ENCODE measurements around the gene LCN6.

LCN6 gene

GRCh38 chr9:136741883-136742571 is 6.3 kb downstream of the LCN6 start:
- DNase-seq, result no peak

GRCh38 chr9:136740971-136741882 is 7.1 kb downstream of the LCN6 start:
- no peak for DNase-seq

GRCh38 chr9:136740491-136740890 is 7.8 kb downstream of the LCN6 start:
- DNase-seq, result no peak

DNA sequence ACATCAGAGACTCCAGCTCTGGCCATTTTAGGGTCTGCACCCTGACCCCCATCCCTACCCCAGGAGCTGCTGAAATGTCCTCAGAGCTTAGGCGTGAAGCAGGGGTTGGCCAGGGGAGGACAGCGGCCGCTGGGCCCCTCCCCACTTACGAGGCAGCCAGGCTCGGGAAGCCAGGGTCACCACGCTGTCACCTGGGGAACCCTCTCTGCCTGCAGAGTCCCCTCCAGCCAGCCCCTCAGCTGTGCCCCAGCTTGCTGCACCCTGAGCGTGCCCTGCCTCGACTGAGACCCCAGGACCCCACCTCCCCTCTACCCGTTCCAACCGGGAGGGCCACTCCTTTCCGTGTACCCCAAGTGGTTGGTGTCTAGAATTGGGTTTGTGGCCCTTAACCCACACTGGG is 8.3 kb downstream of the LCN6 start:
- no peak for DNase-seq

- no peak for DNase-seq
Observed at GRCh38 chr9:136739509-136739908, 8.8 kb downstream of the LCN6 start.

GRCh38 chr9:136738960-136739359 is 9.4 kb downstream of the LCN6 start:
- DNase-seq, result no peak

DNA sequence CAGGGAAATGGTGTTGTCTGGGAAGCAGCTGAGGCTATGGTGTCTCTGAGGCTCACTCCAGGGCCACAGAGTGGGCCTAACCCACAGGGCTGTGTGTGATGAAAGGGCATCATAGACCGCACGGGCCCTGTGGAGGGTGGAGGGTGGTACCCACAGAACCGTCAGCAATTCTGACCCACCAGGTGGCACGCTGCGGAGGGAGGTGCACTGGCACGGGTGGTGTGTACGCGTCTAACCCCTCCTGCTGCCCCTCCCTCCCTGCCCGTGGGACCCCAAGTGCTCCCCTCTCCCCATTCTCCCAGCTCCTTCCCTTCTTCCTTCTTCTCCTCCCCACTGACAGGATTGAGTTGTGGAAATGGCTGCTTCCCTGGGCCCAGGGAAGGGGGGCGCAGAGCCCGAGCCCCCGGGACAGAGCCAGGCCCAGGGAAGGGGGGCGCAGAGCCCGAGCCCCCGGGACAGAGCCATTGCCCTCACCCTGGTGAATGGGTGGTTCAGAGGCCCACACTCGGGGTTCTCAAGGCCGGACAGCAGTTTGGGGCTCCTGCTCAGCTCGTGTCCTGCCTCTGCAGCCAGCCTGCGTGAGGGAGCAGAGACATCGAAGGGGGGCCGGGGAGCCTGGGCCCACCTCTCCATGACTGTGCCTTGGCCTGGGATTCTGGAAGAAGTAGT is 12.4 kb downstream of the LCN6 start:
- no peak for DNase-seq

DNA sequence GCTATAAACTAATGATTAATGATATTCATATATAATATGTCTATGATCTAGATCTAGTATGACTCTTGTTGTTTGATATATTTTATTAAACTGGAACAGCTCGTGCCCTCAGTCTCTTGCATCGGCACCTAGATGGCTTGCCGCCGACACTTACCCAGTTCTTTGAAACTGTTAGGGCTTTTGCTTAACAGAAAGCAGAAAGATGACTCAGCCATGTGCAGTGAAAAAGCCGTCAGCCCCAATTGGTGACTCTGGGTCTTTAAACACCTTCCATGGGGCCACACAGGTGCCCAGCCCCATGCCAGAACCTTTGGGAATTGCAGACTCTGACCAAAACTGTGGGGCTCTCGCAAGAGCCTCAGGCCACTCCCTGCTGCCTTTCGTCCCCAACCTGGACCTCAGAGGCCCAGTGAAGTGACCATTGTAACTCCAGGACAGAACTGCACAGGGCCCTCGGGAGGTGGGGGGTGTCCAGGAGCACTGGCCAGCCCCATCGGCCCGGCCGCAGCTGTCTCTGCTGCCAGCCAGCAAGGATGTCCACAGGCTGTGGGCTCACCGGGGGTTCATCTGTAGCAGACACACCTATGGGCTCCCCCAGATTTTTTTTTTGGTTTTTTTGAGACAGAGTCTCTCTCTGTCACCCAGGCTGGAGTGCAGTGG is 13.4 kb downstream of the LCN6 start:
- no peak for DNase-seq

DNA sequence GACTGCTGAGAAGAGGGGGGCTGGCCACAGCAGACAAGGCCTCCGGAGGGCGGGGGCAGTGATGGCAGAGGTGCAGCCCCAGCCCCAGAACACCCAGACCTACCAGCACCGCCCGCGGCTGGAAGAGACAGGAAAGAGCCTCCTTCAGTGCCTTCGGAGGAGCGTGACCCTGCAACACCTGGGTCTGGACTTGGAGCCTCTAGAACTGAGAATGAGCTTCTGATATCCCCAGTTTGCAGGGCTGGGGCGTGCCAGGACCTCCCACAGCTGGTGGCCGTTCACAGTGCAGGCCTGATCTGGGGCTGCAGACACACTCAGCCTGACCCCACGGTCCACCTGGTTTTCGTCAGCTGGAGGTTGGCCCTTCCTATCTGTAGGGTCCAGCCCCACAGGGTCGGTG is 14.7 kb downstream of the LCN6 start:
- DNase-seq, result no peak

DNA sequence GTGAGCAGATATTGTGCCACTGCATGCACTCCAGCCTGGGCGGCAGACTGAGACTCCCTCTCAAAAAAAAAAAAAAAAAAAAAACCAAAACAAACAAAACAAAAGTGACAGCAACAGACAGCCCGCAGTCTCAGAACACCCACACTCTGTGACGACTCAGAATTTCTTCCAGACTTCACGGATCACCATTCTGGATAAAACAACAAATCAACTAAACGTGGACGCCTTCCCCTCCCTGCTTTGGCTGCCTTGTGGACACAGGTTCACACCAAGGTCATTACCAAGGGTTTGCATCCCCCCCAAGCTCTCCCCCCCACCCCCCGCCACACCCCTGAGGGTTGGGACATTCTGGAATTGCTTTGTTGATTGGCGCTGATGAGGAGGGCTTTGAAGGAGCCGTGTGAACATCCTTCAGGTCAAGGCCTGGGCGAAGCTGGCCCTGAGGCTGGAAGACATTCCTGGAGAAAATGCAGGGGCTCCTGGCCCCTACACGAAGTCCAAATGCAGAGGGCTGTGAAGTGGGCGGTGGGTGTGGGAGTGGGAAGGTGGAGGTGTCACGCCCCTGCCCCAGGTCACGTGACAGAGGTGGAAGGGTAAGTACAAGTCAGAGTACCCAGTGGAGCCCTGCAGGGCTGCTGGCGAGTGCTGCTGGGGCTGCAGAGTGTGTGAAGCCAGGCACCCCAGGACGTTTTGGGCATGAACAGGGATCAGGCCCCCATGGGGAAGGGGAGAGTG is 15.7 kb downstream of the LCN6 start:
- DNase-seq, result no peak

- no peak for DNase-seq
Observed at GRCh38 chr9:136729926-136730325, 18.4 kb downstream of the LCN6 start.

- no peak for DNase-seq
Observed at GRCh38 chr9:136729144-136729543, 19.2 kb downstream of the LCN6 start.

- no peak for DNase-seq
Observed at GRCh38 chr9:136728548-136729123, 19.7 kb downstream of the LCN6 start.

- peak; percentile 84 for DNase-seq
Observed at GRCh38 chr9:136728080-136728547, 20.2 kb downstream of the LCN6 start.

- DNase-seq, result no peak
Observed at GRCh38 chr9:136726631-136727191, 21.6 kb downstream of the LCN6 start.

DNA sequence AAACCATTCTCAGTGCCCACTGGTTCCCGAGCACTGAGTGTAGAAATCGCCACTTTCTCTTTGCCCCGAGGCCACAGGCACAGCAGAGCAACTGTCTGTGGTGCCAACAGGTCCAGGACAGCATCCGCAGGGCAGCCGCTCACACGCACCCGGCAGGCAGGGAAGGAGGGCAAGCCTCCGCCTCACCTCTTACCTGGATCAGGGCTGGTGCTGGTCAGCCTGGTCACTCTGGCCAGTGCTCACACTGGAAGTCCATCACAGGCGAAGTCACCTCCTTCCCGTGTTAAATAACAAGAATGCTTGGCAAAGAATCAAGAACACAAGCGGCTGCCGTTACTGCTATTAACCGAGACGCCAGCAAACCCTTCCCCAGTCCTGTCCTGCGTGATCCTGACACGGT is 22.2 kb downstream of the LCN6 start:
- DNase-seq, result no peak

DNA sequence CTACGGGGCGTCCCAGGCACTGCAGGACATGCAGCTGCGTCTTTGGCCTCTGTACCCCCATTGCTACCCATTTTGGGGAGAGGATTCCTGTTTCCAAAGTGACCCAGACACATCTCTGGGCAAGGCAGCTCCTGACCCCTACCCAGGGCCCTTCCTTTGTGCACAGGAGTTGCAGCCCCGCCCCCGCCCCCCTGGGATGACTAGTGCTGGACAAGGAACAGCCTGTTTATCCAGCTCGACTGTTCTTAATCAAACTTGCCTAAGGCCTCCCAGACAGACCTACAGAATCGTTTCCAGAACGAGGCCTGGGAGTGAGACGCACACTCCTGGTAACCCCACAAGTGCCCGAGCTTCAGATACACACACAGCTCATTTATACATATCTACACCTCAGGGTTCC is 22.7 kb downstream of the LCN6 start:
- DNase-seq, result no peak

DNA sequence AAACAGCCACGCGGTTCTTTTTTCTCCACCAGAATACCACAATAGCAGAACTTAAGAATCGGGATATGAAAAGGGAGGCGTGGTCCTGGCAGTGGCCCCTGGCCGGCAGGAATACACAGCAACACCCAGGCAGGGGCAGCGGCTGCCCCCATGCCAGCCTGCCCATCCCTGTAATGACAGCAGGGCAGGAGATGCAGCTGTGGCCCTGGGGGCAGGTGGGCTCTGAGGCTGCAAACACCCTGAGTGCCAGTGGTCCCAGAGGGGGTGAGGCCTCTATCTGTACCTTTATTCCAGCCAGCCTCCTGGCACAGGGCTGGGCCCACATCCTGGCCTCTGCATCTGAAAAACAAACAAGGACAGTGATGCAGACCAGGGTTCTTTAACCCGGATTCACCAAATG is 23.6 kb downstream of the LCN6 start:
- no peak for DNase-seq

DNA sequence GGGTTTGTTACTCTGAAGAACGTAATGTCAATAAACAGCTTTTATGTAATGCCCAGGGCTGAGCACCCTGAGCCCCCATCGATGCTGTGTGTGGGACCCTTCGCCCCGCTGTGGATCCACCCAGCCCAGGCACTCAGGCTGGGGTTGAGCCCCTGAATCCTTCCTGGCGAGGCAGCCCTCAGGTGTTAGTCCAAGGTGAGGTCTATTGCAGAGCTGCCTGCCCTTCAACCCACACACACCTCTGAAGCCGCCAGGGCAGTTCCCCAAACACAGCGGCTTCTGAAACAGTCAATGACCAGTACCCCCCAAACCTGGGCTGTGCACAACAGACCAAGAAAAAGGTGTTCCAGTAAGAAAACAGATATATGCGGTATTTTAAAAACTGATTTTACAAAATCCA is 24.3 kb downstream of the LCN6 start:
- DNase-seq, result no peak

DNA sequence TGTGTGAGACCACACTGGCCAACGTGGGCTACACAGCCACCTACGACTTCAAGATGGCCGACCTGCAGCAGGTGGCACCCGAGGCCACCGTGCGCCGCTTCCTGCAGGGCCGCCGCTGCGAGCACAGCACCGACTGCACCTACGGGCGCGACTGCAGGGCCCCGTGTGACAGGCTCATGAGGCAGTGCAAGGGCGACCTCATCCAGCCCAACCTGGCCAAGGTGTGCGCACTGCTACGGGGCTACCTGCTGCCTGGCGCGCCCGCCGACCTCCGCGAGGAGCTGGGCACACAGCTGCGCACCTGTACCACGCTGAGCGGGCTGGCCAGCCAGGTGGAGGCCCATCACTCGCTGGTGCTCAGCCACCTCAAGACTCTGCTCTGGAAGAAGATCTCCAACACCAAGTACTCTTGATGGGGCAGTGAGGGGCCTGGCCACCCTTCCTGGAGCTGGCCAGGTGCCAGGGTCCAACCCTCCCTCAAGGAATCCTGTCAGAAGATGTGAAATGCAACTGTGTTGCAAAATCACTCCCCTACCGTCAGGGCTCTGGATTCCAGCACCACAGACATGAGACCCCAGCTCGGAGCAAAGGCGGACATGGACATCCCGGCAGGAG is 24.9 kb downstream of the LCN6 start:
- no peak for DNase-seq

- no peak for DNase-seq
Observed at GRCh38 chr9:136722969-136723356, 25.4 kb downstream of the LCN6 start.
